Measurements from ENCODE around the gene MCM9.

MCM9 gene

DNA sequence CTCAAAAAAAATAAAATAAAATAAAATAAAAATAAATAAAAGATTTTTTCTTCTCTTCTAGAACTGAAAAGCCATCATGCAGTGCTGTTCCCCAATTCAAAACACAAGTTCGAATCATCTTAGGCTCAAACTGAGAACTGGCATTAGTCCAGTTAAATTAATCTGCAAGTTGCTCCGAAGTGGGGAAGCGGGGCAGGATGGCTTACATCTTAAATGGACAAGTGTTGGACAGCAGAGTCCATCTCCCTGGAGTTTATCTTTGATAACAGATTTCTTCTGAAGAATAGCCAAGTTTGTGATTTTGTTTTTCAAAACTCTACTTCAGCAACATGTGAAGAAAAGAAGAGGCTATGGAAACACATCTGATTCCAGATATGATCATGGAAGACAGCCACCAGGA, 152.3 kb downstream of the MCM9 start:
- no peak for TF ChIP-seq YY1 (IDR thresholded peaks at IDR 0.05; ENCODE audit: insufficient read depth, insufficient read length)
- no peak for TF ChIP-seq ZNF274 (IDR thresholded peaks at IDR 0.05; ENCODE audit: low read depth, low read length)
- TF ChIP-seq SUZ12 (IDR thresholded peaks at IDR 0.05; ENCODE audit: extremely low read depth, insufficient read depth, insufficient read length): no peak
- H3K4me3 ChIP-seq (ENCODE audit: insufficient read length, low read depth): no peak overlapping the region

GRCh38 chr6:118781897-118782296, 153.1 kb downstream of the MCM9 start:
- Histone ChIP-seq H3K27me3 (ENCODE audit: insufficient read depth, insufficient read length) (no peaks in the 10 kb centered on the region), H3K9ac (ENCODE audit: insufficient read length, low read depth) (no peak overlapping the region), H3K36me3 (ENCODE audit: insufficient read depth, insufficient read length, low read length) (no peaks in the 10 kb centered on the region), H3K9me3 (ENCODE audit: insufficient read depth, low read length) (no peaks in the 10 kb centered on the region), H3K4me3 (ENCODE audit: insufficient read length, low read depth) (no peak overlapping the region), H3K4me1 (ENCODE audit: insufficient read depth, insufficient read length) (no peaks in the 10 kb centered on the region)
- DNase-seq (ENCODE audit: low read depth, low spot score): no peak
- no peak for TF ChIP-seq YY1 (IDR thresholded peaks at IDR 0.05; ENCODE audit: insufficient read depth, insufficient read length)
- TF ChIP-seq ZNF274 (IDR thresholded peaks at IDR 0.05; ENCODE audit: low read depth, low read length): no peak

More for the DNA sequence above, 152.3 kb downstream of the MCM9 start:
- no peaks in the 10 kb centered on the region for H3K27me3 ChIP-seq (ENCODE audit: insufficient read depth, insufficient read length)
- no peaks in the 10 kb centered on the region for H3K4me1 ChIP-seq (ENCODE audit: insufficient read depth, insufficient read length)
- H3K9ac ChIP-seq (ENCODE audit: insufficient read length, low read depth): no peak overlapping the region
- no peak for DNase-seq (ENCODE audit: low read depth, low spot score)
- H3K36me3 ChIP-seq (ENCODE audit: insufficient read depth, insufficient read length, low read length): no peaks in the 10 kb centered on the region
- H3K9me3 ChIP-seq (ENCODE audit: insufficient read depth, low read length): no peaks in the 10 kb centered on the region

- Histone ChIP-seq H3K9ac (ENCODE audit: insufficient read length, low read depth) (no peak overlapping the region), H3K9me3 (ENCODE audit: insufficient read depth, low read length) (no peaks in the 10 kb centered on the region), H3K36me3 (ENCODE audit: insufficient read depth, insufficient read length, low read length) (no peaks in the 10 kb centered on the region), H3K4me3 (ENCODE audit: insufficient read length, low read depth) (no peak overlapping the region), H3K27me3 (ENCODE audit: insufficient read depth, insufficient read length) (no peaks in the 10 kb centered on the region), H3K4me1 (ENCODE audit: insufficient read depth, insufficient read length) (no peaks in the 10 kb centered on the region)
- no peak for DNase-seq (ENCODE audit: low read depth, low spot score)
- no peak for TF ChIP-seq SUZ12 (IDR thresholded peaks at IDR 0.05; ENCODE audit: extremely low read depth, insufficient read depth, insufficient read length)
- no peak for TF ChIP-seq YY1 (IDR thresholded peaks at IDR 0.05; ENCODE audit: insufficient read depth, insufficient read length)
- TF ChIP-seq ZNF274 (IDR thresholded peaks at IDR 0.05; ENCODE audit: low read depth, low read length): no peak
Measured at GRCh38 chr6:118780668-118781067, 154.3 kb downstream of the MCM9 start.

DNA sequence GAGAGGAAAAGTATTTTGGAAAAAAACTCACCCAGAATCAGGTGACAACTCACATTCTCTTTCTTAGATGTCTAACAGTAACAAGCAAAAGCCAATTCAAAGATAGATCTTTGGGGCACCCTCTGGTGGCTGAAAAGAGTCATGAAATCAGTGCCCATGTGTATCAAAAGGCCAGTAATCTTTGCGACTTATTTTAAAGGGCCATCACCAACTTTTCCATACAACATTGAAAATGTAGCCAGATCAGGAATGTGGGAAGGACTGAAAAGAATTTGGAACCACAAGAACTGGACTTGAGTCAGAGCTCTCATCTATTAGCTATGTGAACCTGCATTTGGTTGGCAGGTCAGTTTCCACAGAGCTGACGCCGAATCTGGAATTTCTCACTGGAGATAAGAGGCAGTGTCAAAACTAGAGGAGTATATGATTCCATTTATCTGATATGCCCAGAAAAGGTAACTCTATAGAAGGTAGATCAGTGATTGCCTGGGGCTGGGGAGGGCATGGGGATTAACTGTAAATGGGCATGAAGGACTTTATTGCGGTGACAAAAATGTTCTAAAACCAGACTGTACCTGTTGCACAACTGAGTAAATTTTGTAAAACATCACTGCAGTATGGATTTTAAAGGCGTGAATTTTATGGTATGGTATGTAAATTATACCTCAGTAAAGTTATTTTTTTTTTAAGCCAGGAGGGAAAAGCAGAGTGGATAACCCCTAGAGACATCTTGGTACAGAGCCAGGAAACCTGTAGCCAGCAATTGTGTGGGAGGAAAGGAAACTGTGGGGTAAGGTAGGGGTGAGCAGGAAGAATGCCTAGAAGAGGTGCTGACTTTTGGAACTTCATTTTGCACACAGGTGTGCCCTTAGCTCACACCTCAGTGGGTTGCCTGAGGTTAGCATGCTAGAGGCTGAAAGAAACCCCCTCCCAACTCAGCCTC, 158.1 kb downstream of the MCM9 start:
- H3K4me3 ChIP-seq (ENCODE audit: insufficient read length, low read depth): no peak overlapping the region

GRCh38 chr6:118775381-118775780, 159.6 kb downstream of the MCM9 start:
- Histone ChIP-seq H3K36me3 (ENCODE audit: insufficient read depth, insufficient read length, low read length) (no peaks in the 10 kb centered on the region), H3K4me3 (ENCODE audit: insufficient read length, low read depth) (no peak overlapping the region), H3K9me3 (ENCODE audit: insufficient read depth, low read length) (no peaks in the 10 kb centered on the region), H3K27me3 (ENCODE audit: insufficient read depth, insufficient read length) (no peaks in the 10 kb centered on the region), H3K9ac (ENCODE audit: insufficient read length, low read depth) (no peak overlapping the region), H3K4me1 (ENCODE audit: insufficient read depth, insufficient read length) (no peaks in the 10 kb centered on the region)
- DNase-seq (ENCODE audit: low read depth, low spot score): no peak
- no peak for TF ChIP-seq SUZ12 (IDR thresholded peaks at IDR 0.05; ENCODE audit: extremely low read depth, insufficient read depth, insufficient read length)
- TF ChIP-seq YY1 (IDR thresholded peaks at IDR 0.05; ENCODE audit: insufficient read depth, insufficient read length): no peak
- TF ChIP-seq ZNF274 (IDR thresholded peaks at IDR 0.05; ENCODE audit: low read depth, low read length): no peak

More for the DNA sequence above, 158.1 kb downstream of the MCM9 start:
- no peak for TF ChIP-seq YY1 (IDR thresholded peaks at IDR 0.05; ENCODE audit: insufficient read depth, insufficient read length)
- no peak for TF ChIP-seq ZNF274 (IDR thresholded peaks at IDR 0.05; ENCODE audit: low read depth, low read length)
- TF ChIP-seq SUZ12 (IDR thresholded peaks at IDR 0.05; ENCODE audit: extremely low read depth, insufficient read depth, insufficient read length): no peak
- Histone ChIP-seq H3K27me3 (ENCODE audit: insufficient read depth, insufficient read length) (no peaks in the 10 kb centered on the region), H3K9me3 (ENCODE audit: insufficient read depth, low read length) (no peaks in the 10 kb centered on the region), H3K36me3 (ENCODE audit: insufficient read depth, insufficient read length, low read length) (no peaks in the 10 kb centered on the region), H3K4me1 (ENCODE audit: insufficient read depth, insufficient read length) (no peaks in the 10 kb centered on the region), H3K9ac (ENCODE audit: insufficient read length, low read depth) (no peak overlapping the region)
- peak; percentile 33 for DNase-seq (ENCODE audit: low read depth, low spot score)

GRCh38 chr6:118774581-118774980, 160.4 kb downstream of the MCM9 start:
- H3K4me3 ChIP-seq (ENCODE audit: insufficient read length, low read depth): no peak overlapping the region
- TF ChIP-seq SUZ12 (IDR thresholded peaks at IDR 0.05; ENCODE audit: extremely low read depth, insufficient read depth, insufficient read length): no peak
- no peak for TF ChIP-seq YY1 (IDR thresholded peaks at IDR 0.05; ENCODE audit: insufficient read depth, insufficient read length)
- TF ChIP-seq ZNF274 (IDR thresholded peaks at IDR 0.05; ENCODE audit: low read depth, low read length): no peak
- H3K4me1 ChIP-seq (ENCODE audit: insufficient read depth, insufficient read length): no peaks in the 10 kb centered on the region
- H3K9ac ChIP-seq (ENCODE audit: insufficient read length, low read depth): no peak overlapping the region
- H3K27me3 ChIP-seq (ENCODE audit: insufficient read depth, insufficient read length): no peaks in the 10 kb centered on the region
- no peaks in the 10 kb centered on the region for H3K9me3 ChIP-seq (ENCODE audit: insufficient read depth, low read length)
- H3K36me3 ChIP-seq (ENCODE audit: insufficient read depth, insufficient read length, low read length): no peaks in the 10 kb centered on the region
- no peak for DNase-seq (ENCODE audit: low read depth, low spot score)

DNA sequence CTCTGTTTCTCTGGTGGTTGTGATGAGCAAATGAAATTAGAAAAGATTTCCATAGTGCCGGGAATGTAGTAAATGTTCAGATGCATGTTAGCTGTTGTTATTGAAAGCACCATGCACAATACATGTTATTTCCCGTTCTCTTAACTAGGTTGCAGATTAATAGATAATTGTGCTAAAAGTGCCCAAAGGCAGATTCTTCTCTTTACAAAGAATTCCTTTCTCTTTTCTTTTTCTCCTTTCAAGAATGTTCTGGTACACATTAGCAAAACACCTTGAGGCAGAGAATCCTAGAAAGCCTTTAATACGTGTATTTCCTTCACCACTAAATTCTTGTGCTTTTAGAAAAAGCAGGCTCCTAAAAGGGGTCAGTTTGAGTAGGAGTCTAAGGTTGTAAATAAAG, 162.1 kb downstream of the MCM9 start:
- TF ChIP-seq SUZ12 (IDR thresholded peaks at IDR 0.05; ENCODE audit: extremely low read depth, insufficient read depth, insufficient read length): no peak

More for the DNA sequence above, 162.1 kb downstream of the MCM9 start:
- no peak overlapping the region for H3K9ac ChIP-seq (ENCODE audit: insufficient read length, low read depth)
- DNase-seq (ENCODE audit: low read depth, low spot score): no peak
- no peaks in the 10 kb centered on the region for H3K27me3 ChIP-seq (ENCODE audit: insufficient read depth, insufficient read length)
- H3K36me3 ChIP-seq (ENCODE audit: insufficient read depth, insufficient read length, low read length): no peaks in the 10 kb centered on the region
- no peaks in the 10 kb centered on the region for H3K4me1 ChIP-seq (ENCODE audit: insufficient read depth, insufficient read length)
- H3K4me3 ChIP-seq (ENCODE audit: insufficient read length, low read depth): no peak overlapping the region
- no peaks in the 10 kb centered on the region for H3K9me3 ChIP-seq (ENCODE audit: insufficient read depth, low read length)
